Activated naive CD4-positive, alpha-beta T cell treated with Interleukin-2 at 50 U/mL for 16 hours (primary cell): ENCODE results near the gene TMPRSS4.

Experiments used
- DNase-seq: peaks from one replicate; pipeline ENCODE4 v3.0.0-alpha.2; 2020

The TMPRSS4 gene

GRCh38 chr11:118138839-118139420, 62.1 kb downstream of the TMPRSS4 start:
- DNase-seq, result no peak

- no peak for DNase-seq
Observed at GRCh38 chr11:118139578-118139977, 62.7 kb downstream of the TMPRSS4 start.

DNA sequence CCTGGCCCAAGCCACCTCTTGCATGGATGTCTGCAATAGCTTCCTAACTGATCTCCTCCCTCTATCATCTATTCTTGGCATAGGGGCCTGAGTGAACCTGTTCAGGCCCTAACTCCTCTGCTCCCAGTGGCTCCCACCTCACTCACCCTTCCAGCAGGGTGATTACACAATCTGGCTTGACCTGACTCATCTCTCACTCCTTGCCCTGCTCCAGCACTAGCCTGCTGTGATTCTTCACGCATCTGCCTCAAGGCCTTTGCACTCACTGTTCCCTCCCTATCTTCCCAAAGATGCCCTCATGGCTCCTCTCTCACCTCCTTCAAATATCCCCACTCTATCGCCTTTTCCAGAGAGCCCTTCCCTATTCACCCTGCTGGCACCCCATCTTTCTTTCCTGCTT, 65.2 kb downstream of the TMPRSS4 start:
- DNase-seq, result no peak

- no peak for DNase-seq
Observed at GRCh38 chr11:118142809-118143208, 65.9 kb downstream of the TMPRSS4 start.

DNA sequence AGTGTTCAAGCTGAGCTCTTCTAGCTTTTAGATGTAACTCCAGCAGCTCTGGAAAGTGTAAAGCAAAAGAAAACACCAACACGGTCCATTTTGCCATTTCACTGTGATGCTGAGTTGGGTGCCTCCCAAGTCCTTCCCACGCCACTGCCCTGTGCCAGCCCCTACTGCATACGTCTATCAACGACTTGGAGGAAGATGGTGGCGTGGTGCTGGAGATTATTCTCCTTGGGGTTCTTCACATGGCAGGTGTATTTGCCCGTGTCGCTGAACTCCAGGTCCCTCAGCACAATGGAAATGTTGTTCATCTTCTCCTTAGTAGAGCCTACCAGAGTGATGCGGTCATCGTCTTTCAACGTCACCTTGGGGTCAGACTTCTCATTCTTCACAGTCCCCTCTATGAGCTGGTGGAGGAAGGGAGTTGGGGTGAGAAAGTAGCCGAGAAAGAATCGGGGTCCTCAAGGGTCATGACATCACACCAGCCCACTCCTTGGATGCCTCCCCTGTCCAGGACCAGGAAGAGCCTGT, 66.8 kb downstream of the TMPRSS4 start:
- DNase-seq, result no peak

DNA sequence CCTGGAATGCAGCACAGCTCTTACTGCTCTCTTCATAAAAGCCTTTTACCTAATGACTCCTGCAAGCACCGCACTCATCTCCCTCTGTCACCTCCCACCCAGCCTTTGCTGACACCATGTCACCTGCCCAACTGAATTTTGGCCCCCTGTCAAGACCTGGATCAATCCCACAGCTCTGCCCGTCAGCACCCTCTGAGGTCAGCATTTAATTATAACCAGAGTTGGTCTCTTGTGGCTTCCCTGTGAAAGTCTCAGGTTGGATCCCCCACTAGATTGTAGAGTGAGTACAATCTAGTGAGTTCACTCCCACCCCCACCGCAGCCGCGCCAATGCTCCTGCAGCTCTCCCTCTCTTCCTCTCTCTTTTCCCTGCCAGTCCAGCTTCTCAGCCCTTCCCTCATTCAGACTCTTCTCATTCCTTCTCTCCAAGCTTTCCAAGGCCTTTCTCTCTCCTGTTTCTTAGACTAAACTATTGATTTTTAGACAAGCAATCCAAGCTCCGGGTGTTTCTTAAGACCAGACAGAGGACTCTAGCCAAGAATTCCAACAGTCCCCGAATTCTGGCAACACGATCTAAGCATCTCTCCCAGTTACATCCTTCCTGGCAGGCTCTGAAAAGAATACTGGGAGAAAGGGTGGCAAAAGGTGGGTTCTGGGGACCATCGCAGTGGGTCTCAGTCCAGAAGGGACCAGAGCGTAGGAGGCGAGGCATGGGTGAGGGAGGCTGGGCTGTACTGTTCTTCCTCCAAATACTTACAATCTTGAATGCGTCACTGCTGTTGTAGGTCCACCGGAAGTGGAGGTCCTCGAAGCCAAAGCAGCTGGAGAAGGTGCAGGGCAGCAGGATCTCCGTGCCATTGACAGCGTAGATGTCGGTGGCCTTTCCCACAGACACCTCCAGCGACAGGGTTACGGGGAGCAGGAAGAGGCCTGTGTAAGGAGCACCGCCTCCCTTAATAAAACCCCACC, 67.7 kb downstream of the TMPRSS4 start:
- no peak for DNase-seq

- DNase-seq, result peak; percentile 90
Observed at GRCh38 chr11:118145285-118146227, 68.7 kb downstream of the TMPRSS4 start.

- DNase-seq, result no peak
Observed at GRCh38 chr11:118146554-118146953, 69.7 kb downstream of the TMPRSS4 start.

DNA sequence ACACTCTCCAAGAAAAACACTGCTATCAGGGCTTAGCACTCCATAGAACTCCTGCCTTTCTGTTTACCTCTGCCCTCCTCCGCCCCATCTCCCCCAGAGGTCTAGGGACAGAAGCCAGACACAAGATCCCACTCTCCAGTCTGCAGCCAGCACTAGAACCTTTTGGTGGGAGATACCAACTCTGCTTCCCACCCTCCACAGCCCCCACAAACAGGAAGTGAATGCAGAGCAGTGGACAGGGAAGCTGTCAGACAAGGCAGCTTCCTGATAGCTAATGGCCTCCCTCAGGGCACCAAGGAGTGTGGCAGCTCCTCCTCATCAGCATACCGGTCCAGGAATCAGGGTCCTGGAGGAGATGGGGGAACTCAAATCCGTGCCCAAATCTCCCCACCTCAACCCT, 70.6 kb downstream of the TMPRSS4 start:
- no peak for DNase-seq

DNA sequence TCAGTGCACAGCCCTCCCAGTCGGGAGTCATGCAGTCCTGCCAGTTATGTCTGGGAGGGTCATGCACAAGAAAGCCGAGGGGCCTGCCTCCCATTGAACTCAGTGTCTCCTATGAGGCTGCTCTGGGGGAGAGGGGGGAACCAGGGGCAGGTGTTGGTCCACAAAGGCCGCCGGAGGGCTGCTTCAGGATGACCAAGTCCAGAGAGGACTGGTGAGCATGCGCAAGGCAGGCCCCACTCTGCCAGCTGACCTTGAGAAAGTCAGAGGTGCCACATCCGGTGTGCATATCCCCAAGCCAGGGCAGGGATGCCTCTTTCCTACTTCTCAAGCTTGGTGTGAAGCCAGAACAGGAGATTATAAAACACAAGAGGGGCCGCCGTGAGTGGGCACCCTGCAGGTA, 71.4 kb downstream of the TMPRSS4 start:
- DNase-seq, result no peak

- DNase-seq, result no peak
Observed at GRCh38 chr11:118148856-118149255, 72.0 kb downstream of the TMPRSS4 start.

DNA sequence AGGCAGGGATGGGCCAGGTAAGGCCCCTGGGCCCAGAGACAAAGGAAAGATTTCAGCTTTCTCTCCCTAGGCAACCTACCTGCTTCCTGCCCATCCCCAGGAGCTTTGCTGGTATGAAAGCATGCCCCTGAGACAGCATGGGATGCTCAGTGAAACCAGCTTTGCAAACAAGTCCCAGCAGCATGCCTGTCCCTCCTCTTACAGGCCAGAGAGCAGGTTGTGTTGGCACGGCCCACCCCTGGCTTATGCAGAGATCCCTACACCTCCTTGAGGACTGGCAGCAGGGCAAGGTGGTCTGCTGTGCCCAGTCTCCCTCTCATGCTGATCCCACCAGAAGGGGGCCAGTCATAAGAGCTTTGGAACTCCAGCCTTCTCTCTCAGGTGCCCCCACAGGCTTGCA, 72.6 kb downstream of the TMPRSS4 start:
- DNase-seq, result no peak

GRCh38 chr11:118151431-118151830, 74.6 kb downstream of the TMPRSS4 start:
- DNase-seq, result no peak

DNA sequence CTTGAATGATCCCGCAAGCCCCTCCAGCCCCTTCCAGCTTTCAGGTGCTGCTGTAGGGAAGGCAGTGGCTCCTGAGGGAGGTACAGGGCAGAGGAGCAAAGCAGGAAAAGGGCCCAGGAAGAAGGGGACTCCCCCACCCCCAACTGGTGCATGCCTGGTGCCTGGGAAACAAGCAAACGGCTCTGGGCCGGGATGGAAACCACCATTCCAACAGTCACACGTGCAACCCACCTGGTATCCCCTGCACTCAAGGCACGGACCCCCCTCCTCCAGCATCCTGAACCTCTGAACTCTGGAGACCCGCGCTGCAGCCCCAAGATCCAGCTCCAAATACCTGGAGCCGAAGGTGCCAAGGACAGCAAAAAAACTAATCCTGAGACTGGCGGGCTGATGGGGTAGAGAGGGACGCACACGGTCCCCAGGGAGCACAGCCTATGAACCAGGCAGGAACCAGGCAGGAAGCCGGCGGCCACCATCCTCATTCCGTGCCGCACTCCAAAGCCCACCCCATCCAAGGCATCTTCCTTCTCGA, 75.2 kb downstream of the TMPRSS4 start:
- DNase-seq, result no peak

DNA sequence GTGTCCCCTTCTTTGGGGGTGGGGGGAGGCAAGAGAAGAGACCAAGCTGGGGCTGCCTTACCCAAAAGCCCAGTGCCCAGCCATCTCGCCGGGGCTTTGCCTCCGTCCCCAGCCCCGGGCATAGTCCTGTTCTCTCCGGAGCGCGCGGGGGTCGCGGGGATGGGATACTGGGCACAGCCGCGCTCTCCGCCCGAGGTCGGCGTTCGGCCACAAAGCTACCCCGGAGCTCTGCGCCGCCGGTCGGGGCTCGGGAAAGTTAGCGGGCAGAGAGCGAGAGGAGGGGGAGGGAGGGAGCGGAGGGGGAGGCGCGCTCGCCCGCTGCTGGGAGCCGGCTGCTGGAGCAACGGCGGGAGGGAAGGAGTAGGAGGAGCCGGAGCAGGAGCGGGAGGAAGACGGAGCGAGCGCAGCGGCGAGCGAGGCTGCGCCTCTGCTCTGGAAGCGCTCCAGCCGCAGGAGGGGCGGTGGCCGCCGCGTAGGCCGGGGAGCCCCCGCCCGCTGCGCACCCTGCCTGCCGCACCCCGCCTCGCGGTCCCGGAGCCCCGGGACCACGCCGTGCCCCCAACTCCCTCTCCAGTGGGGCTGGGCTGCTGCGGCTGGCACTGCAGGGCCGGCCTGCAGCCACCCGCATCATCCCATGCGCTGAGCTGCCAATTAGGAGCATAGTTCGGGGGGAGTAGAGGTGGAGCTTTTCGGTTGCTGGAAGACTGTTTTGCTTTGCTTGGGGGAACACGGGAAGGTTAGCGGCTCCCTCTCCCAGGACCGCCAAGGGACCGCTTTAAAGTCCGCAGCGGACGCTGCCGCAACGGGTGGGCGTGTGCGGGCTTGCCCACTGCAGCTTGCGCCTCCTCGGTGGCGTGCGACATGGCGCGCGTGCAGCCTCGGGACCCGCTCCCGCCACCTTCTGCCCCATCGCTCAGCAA, 75.9 kb downstream of the TMPRSS4 start, which contains the start of gene SCN4B:
Gene SCN4B, minus strand, starts transcription at position 272 of the 920 bp plus-strand sequence. Its CDS starts 150 bp downstream, at position 122.
- peak; percentile 8 for DNase-seq

DNA sequence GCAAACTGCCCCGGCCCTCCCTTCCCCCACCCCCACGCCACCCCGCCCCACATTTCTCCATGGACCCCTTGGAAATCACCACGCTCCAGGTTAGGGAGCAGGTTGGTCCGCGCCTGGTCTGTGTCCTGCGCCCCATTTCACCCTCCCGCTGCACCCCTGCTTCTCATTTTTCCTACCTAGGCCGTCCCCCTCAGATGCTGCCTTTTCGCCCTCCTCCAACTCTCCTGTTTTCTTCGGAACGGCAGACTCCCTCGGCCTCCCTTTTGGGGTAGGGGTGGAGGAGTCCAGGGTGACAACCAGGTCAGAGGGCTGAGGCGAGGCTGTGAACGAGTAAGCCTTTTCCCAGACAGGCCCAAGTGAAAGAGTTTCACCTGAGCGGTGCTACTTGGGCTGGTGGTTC, 76.6 kb downstream of the TMPRSS4 start:
- no peak for DNase-seq

- no peak for DNase-seq
Observed at GRCh38 chr11:118153976-118154375, 77.1 kb downstream of the TMPRSS4 start.

GRCh38 chr11:118154641-118155040, 77.8 kb downstream of the TMPRSS4 start:
- no peak for DNase-seq

GRCh38 chr11:118155776-118156530, 79.1 kb downstream of the TMPRSS4 start:
- no peak for DNase-seq

GRCh38 chr11:118156531-118157185, 79.8 kb downstream of the TMPRSS4 start:
- DNase-seq, result peak; percentile 13
